ENCODE measurements around the gene BRD3.

GRCh38 chr9:134100040-134100439, 32.2 kb upstream of the BRD3 start:
- TF ChIP-seq POLR2A (IDR thresholded peaks at IDR 0.05): no peak
- TF ChIP-seq, protein P1, sequence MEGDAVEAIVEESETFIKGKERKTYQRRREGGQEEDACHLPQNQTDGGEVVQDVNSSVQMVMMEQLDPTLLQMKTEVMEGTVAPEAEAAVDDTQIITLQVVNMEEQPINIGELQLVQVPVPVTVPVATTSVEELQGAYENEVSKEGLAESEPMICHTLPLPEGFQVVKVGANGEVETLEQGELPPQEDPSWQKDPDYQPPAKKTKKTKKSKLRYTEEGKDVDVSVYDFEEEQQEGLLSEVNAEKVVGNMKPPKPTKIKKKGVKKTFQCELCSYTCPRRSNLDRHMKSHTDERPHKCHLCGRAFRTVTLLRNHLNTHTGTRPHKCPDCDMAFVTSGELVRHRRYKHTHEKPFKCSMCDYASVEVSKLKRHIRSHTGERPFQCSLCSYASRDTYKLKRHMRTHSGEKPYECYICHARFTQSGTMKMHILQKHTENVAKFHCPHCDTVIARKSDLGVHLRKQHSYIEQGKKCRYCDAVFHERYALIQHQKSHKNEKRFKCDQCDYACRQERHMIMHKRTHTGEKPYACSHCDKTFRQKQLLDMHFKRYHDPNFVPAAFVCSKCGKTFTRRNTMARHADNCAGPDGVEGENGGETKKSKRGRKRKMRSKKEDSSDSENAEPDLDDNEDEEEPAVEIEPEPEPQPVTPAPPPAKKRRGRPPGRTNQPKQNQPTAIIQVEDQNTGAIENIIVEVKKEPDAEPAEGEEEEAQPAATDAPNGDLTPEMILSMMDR (IDR thresholded peaks at IDR 0.05): no peak

Measured in adrenal gland (tissue), 5 donors.